ENCODE measurements around the gene OSBP2. TPM values are rescaled to one million over a fixed set of nuclear protein-coding genes. Genes with fewer than 3 reads are reported as not detected.

OSBP2 gene
- total RNA-seq, 4 donors from 2014 or later = 3.7 to 8.7 (median 4.7) TPM

GRCh38 chr22:30841273-30841672, 146.6 kb downstream of the OSBP2 start:
- no peak for DNase-seq
- H3K27ac ChIP-seq = no peak overlapping the region
- peaks cover 0 to 4% (median 0%) of the 10 kb centered on the region in 4 donors for H3K9me3 ChIP-seq
- H3K4me1 ChIP-seq = no peaks in the 10 kb centered on the region
- no peaks in the 10 kb centered on the region for H3K36me3 ChIP-seq
- no peak for TF ChIP-seq POLR2A (IDR thresholded peaks at IDR 0.05)
- TF ChIP-seq, protein P1, sequence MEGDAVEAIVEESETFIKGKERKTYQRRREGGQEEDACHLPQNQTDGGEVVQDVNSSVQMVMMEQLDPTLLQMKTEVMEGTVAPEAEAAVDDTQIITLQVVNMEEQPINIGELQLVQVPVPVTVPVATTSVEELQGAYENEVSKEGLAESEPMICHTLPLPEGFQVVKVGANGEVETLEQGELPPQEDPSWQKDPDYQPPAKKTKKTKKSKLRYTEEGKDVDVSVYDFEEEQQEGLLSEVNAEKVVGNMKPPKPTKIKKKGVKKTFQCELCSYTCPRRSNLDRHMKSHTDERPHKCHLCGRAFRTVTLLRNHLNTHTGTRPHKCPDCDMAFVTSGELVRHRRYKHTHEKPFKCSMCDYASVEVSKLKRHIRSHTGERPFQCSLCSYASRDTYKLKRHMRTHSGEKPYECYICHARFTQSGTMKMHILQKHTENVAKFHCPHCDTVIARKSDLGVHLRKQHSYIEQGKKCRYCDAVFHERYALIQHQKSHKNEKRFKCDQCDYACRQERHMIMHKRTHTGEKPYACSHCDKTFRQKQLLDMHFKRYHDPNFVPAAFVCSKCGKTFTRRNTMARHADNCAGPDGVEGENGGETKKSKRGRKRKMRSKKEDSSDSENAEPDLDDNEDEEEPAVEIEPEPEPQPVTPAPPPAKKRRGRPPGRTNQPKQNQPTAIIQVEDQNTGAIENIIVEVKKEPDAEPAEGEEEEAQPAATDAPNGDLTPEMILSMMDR (IDR thresholded peaks at IDR 0.05) = no peak
- no peak overlapping the region for H3K4me3 ChIP-seq
- no peaks in the 10 kb centered on the region for H3K27me3 ChIP-seq

- H3K4me1 ChIP-seq = no peaks in the 10 kb centered on the region
- DNase-seq = no peak
- no peaks in the 10 kb centered on the region for H3K9me3 ChIP-seq
- TF ChIP-seq, protein P1 (IDR thresholded peaks at IDR 0.05) = no peak
- TF ChIP-seq POLR2A (IDR thresholded peaks at IDR 0.05) = no peak
- no peaks in the 10 kb centered on the region for H3K27me3 ChIP-seq
- no peak overlapping the region for H3K4me3 ChIP-seq
- H3K36me3 ChIP-seq = no peaks in the 10 kb centered on the region
- no peak overlapping the region for H3K27ac ChIP-seq
Measured at GRCh38 chr22:30843245-30843644, 148.6 kb downstream of the OSBP2 start.

GRCh38 chr22:30847583-30847982, 152.9 kb downstream of the OSBP2 start:
- no peaks in the 10 kb centered on the region for H3K27me3 ChIP-seq
- no peak for DNase-seq
- TF ChIP-seq, protein P1 (IDR thresholded peaks at IDR 0.05) = no peak
- TF ChIP-seq POLR2A (IDR thresholded peaks at IDR 0.05) = no peak
- no peaks in the 10 kb centered on the region for H3K36me3 ChIP-seq
- no peak overlapping the region for H3K27ac ChIP-seq
- H3K4me3 ChIP-seq = no peak overlapping the region
- no peaks in the 10 kb centered on the region for H3K9me3 ChIP-seq
- no peaks in the 10 kb centered on the region for H3K4me1 ChIP-seq

DNA sequence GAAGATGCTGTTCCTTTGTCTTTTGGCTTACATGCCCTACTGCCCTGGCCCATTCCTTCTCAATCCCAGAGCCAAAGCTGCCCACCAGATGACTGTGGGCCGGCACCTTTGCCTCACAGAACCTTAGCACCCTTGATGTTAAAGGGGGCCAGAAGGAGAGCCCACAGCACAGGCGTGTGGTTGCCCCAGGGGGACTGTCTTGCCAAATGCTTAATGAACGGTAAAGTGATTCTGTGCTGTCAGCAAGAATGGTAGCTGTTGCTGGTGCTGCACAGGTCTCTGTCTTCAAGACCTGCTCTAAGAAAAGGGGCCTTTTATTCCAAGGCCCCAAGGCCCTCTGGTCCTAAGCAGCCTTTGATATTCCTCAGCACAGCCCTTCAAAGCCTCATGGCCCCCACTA, 160.6 kb downstream of the OSBP2 start:
- Histone ChIP-seq H3K27me3 (no peaks in the 10 kb centered on the region), H3K36me3 (no peaks in the 10 kb centered on the region), H3K27ac (no peak overlapping the region), H3K4me1 (no peaks in the 10 kb centered on the region), H3K4me3 (no peak overlapping the region), H3K9me3 (no peaks in the 10 kb centered on the region)
- DNase-seq = peak in 1 of 3 donors; percentile 13
- TF ChIP-seq, protein P1 (IDR thresholded peaks at IDR 0.05) = no peak
- TF ChIP-seq POLR2A (IDR thresholded peaks at IDR 0.05) = no peak

DNA sequence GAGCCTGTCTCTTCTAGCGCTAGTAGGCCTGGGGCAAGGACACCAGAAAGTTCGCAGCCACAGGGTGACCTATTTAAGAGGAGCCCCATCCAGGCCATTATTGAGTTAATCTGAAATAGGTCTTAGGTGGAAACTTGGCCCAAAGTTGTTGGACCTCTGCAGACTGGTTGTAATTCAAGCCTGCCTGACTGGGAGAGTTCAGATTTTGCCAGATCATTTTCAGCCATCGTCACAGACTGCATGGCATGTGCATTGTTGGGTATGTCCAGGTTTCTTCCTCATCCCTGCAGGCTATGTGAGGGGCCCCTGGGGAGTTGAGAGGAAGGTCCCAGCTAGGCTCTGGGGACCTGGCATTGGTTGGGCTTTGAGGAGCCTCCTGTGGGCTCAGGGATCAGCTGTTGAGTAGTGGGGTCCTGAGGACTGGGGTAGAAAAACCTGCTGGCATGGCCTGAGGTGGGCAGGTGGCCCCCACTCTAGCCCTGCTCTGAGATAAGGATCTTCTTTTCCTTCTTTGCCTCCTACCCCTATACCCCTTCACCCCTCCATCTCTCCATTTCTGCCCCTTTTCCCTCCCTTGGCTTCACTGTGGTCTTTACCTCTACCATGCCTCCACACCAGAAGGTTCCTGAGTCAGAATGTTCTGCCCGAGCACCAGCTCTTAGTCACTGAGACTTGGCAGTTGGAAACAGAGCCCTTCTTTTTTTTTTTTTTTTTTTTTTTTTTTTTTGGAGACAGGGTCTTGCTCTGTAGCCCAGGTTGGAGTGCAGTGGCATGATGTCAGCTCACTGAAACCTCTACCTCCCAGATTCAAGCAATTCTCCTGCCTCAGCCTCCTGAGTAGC, 161.2 kb downstream of the OSBP2 start:
- no peak overlapping the region for H3K4me3 ChIP-seq
- no peaks in the 10 kb centered on the region for H3K9me3 ChIP-seq
- no peak overlapping the region for H3K27ac ChIP-seq
- TF ChIP-seq, protein P1 (IDR thresholded peaks at IDR 0.05) = no peak
- TF ChIP-seq POLR2A (IDR thresholded peaks at IDR 0.05) = no peak
- peak in 1 of 3 donors; percentile 14 for DNase-seq
- no peaks in the 10 kb centered on the region for H3K27me3 ChIP-seq
- H3K36me3 ChIP-seq = no peaks in the 10 kb centered on the region
- H3K4me1 ChIP-seq = no peaks in the 10 kb centered on the region
